Glutamatergic neuron (in vitro differentiated cells): ENCODE results near the gene LRRC36. TPM values are rescaled to one million over a fixed set of nuclear protein-coding genes. Genes with fewer than 3 reads are reported as not detected.

Experiments used
- DNase-seq: peaks from one replicate; pipeline ENCODE4 v3.0.0; 2022
- H3K27ac Mint-ChIP-seq: one replicate; pipeline ENCODE4 v1.8.0; 2020; ENCODE audit warnings: mild to moderate bottlenecking, mixed read lengths, inconsistent platforms; ENCODE audit not compliant: unreplicated experiment
- H3K27me3 Mint-ChIP-seq: one replicate; pipeline ENCODE4 v1.8.0; 2020; ENCODE audit warnings: mild to moderate bottlenecking, moderate library complexity, mixed read lengths, inconsistent platforms; ENCODE audit not compliant: unreplicated experiment
- H3K36me3 Mint-ChIP-seq: one replicate; pipeline ENCODE4 v1.8.0; 2020; ENCODE audit warnings: mild to moderate bottlenecking, mixed read lengths, inconsistent platforms; ENCODE audit not compliant: unreplicated experiment
- H3K4me1 Mint-ChIP-seq: one replicate; pipeline ENCODE4 v1.8.0; 2020; ENCODE audit warnings: mild to moderate bottlenecking, low read depth, mixed read lengths, inconsistent platforms; ENCODE audit not compliant: unreplicated experiment
- H3K4me3 Mint-ChIP-seq: one replicate; pipeline ENCODE4 v1.8.0; 2020; ENCODE audit warnings: mild to moderate bottlenecking, mixed read lengths, inconsistent platforms; ENCODE audit not compliant: unreplicated experiment
- H3K9me3 Mint-ChIP-seq: one replicate; pipeline ENCODE4 v1.8.0; 2020; ENCODE audit warnings: mild to moderate bottlenecking, moderate library complexity, mixed read lengths, inconsistent platforms; ENCODE audit not compliant: unreplicated experiment
- total RNA-seq: library from RNA; stranded (reverse); fragmentation: NEBNext Ultra II Directional; extraction: Animal tissue kit (Norgen Biotek cat#: 25700); gene quantifications from one replicate; pipeline ENCODE4 v1.2.1, GENCODE V29; 2021; ENCODE audit not compliant: unreplicated experiment
- TF ChIP-seq, protein P1 (sequence below): fragments of 200-600 bp; sonication (generic); IDR thresholded peaks from one replicate; pipeline ENCODE4 v1.5.0; 2021; ENCODE audit not compliant: partially characterized antibody, unreplicated experiment

Gene LRRC36
- total RNA-seq, 1 donor from 2014 or later = not detected

DNA sequence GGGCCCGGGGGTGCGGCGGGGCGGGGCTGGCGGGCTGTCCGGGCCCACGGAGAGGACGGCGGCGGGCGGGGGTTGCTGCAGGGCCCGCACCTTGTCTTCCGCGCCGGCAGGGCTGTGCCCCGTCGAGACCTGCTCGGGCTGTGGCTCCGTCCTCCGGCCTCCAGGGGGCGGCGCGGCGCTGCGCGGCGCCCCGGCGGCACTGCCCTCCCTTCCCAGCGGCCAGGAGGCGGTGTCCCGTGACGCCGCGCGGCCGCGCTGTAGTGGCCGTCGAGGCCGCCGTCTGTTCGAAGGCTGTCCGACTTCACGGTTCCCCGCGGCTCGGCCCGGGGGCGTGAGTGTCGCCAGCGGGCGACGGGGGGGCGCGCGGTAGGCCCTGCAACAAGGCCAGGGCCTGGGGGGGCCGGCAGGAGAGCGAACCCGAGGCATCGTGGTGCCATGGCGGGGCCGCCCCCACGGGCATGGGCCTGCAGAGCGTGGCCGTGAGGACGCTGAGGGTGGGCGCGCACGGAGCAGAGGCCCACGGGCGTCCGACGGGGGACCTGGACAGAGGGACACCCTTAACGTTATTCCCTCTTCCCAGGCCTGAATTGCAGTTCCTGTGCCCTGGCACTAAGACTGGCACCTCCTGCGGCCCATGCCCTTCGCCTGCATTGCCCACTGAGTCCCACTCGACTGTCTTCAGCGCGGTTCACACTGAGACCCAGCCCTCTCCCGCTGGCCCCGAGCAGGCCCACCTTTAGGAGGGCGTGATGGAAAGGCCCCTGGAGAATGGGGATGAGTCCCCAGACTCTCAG lies 47.1 kb upstream of the LRRC36 start, which contains the start of gene PLEKHG4:
Gene PLEKHG4 (plus strand): TSS at position 237 of the 794 bp plus-strand sequence. CDS start 513 bp downstream, at position 750.
- Mint-ChIP-seq H3K27me3 (peaks cover 7% of the 10 kb centered on the region), H3K9me3 (peaks cover 10% of the 10 kb centered on the region), H3K4me1 (no peaks in the 10 kb centered on the region), H3K27ac (no peak within 1 kb of the TSS), H3K36me3 (peaks cover 8% of the 10 kb centered on the region), H3K4me3 (peak within 1 kb of the TSS; percentile 49)
- TF ChIP-seq, protein P1, sequence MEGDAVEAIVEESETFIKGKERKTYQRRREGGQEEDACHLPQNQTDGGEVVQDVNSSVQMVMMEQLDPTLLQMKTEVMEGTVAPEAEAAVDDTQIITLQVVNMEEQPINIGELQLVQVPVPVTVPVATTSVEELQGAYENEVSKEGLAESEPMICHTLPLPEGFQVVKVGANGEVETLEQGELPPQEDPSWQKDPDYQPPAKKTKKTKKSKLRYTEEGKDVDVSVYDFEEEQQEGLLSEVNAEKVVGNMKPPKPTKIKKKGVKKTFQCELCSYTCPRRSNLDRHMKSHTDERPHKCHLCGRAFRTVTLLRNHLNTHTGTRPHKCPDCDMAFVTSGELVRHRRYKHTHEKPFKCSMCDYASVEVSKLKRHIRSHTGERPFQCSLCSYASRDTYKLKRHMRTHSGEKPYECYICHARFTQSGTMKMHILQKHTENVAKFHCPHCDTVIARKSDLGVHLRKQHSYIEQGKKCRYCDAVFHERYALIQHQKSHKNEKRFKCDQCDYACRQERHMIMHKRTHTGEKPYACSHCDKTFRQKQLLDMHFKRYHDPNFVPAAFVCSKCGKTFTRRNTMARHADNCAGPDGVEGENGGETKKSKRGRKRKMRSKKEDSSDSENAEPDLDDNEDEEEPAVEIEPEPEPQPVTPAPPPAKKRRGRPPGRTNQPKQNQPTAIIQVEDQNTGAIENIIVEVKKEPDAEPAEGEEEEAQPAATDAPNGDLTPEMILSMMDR = peak; percentile 77
- DNase-seq = peak; percentile 82

DNA sequence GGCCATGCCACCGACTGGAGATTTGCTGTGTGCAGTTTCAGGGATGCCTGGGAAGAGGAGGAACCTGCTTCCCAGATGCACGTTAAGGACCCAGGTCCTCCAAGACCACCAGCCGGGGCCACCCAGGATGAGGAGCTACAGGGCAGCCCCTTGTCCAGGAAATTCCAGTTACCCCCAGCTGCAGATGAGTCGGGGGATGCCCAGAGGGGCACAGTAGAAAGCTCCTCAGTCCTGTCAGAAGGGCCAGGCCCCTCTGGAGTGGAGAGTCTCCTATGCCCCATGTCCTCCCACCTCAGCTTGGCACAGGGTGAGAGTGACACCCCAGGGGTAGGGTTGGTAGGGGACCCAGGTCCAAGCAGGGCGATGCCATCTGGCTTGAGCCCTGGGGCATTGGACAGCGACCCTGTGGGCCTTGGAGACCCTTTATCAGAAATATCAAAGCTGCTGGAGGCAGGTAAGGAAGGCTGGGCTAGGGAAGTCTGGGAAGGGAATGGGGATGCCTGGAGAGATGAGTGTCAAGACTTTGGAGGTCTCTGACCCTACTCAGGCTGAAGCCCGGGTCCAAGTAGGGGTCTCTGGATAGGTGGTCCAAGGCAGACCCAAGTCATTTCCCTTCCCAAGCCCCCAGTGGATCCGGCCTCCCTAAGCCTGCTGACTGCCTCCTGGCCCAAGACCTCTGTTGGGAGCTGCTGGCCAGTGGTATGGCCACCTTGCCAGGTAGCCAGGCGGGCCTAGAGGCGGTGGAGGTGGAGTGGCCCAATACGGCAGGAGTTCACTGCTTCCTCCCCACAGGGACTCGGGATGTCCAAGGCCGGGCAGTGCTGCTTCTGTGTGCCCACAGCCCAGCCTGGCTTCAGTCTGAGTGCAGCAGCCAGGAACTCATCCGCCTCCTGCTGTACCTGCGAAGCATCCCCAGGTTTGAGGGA lies 46.3 kb upstream of the LRRC36 start:
- Mint-ChIP-seq H3K27me3 (peaks cover 7% of the 10 kb centered on the region), H3K4me3 (no peak overlapping the region), H3K27ac (no peak overlapping the region), H3K9me3 (peaks cover 10% of the 10 kb centered on the region), H3K4me1 (no peaks in the 10 kb centered on the region), H3K36me3 (peaks cover 8% of the 10 kb centered on the region)
- no peak for DNase-seq
- TF ChIP-seq, protein P1 = no peak

GRCh38 chr16:67281536-67282446 lies 44.8 kb upstream of the LRRC36 start:
- Mint-ChIP-seq H3K27me3 (peaks cover 11% of the 10 kb centered on the region), H3K4me3 (no peak overlapping the region), H3K36me3 (peaks cover 8% of the 10 kb centered on the region), H3K9me3 (peaks cover 5% of the 10 kb centered on the region), H3K4me1 (no peaks in the 10 kb centered on the region), H3K27ac (no peak overlapping the region)
- no peak for DNase-seq
- TF ChIP-seq, protein P1 = no peak

- peaks cover 8% of the 10 kb centered on the region for H3K36me3 Mint-ChIP-seq
- H3K27ac Mint-ChIP-seq = no peak overlapping the region
- no peak for DNase-seq
- no peaks in the 10 kb centered on the region for H3K4me1 Mint-ChIP-seq
- H3K27me3 Mint-ChIP-seq = peaks cover 11% of the 10 kb centered on the region
- TF ChIP-seq, protein P1 = no peak
- peaks cover 5% of the 10 kb centered on the region for H3K9me3 Mint-ChIP-seq
- no peak overlapping the region for H3K4me3 Mint-ChIP-seq
These were observed 44.2 kb upstream of the LRRC36 start for GRCh38 chr16:67282447-67282805.
